Lower lobe of right lung (tissue), 2 donors: ENCODE measurements around the gene SAYSD1. TPM values are rescaled to one million over a fixed set of nuclear protein-coding genes. Genes with fewer than 3 reads are reported as not detected.

Experiments
- ATAC-seq, 2 donors: fragments of 200-7000 bp; cut with Tn5 transposase; one replicate each; pipeline ENCODE4 v1.9.1; 2020 to 2022; ENCODE audit warnings: mild to moderate bottlenecking in 2 of 2, moderate library complexity in 2 of 2
- DNase-seq: peaks from one replicate; pipeline ENCODE4 v3.0.0-alpha.2; 2020
- H3K27ac ChIP-seq: fragments of 200-600 bp; one replicate; pipeline ENCODE4 v1.8.0; 2022
- H3K27me3 ChIP-seq: fragments of 200-600 bp; one replicate; pipeline ENCODE4 v1.8.0; 2022; ENCODE audit warnings: low read depth
- H3K36me3 ChIP-seq: fragments of 200-600 bp; one replicate; pipeline ENCODE4 v1.8.0; 2022; ENCODE audit warnings: mild to moderate bottlenecking
- H3K4me1 ChIP-seq: fragments of 200-600 bp; one replicate; pipeline ENCODE4 v1.8.0; 2022
- H3K4me3 ChIP-seq: fragments of 200-600 bp; one replicate; pipeline ENCODE4 v1.8.0; 2022; ENCODE audit warnings: mild to moderate bottlenecking
- H3K9me3 ChIP-seq: fragments of 200-600 bp; one replicate; pipeline ENCODE4 v1.8.0; 2022
- intact Hi-C: fragments of 100-400 bp; cut with DNase I; formaldehyde crosslinking; loops from one replicate; pipeline ENCODE4 v1.11.0; 2022
- total RNA-seq: library from RNA; stranded (reverse); fragmentation: NEBNext Ultra II Directional; extraction: Animal tissue kit (Norgen Biotek cat#: 25700); gene quantifications from one replicate; pipeline ENCODE4 v1.2.1, GENCODE V29; 2021
- TF ChIP-seq, protein P1 (sequence below): fragments of 200-600 bp; IDR thresholded peaks from one replicate; pipeline ENCODE4 v1.8.0; 2022; ENCODE audit warnings: antibody characterized with exemption, mild to moderate bottlenecking
- donor health status: DM: no; HTN: yes; CAD: no; lungs with severe emphysema.

Gene SAYSD1
- total RNA-seq, 1 donor from 2014 or later = 15.5 TPM

DNA sequence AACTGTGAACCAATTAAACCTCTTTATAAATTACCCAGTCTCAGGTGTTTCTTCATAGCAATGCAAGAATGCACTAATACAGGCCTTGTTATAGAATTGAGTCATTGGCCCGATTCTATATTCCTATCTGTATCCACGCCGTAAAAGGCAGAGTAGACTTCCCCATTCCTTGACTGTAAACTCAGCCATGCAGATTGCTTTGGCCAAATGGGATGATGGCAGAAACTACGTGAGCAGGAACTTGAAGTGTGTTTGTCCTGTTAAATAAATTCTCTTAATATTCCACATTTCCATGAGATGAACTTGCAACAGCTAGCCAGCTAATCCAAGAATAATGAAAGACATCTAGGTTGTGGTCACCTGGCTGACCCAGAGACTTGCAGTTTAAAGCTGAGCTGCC lies 3.9 kb upstream of the SAYSD1 start:
- Histone ChIP-seq H3K27ac (no peak overlapping the region), H3K36me3 (no peaks in the 10 kb centered on the region), H3K9me3 (no peaks in the 10 kb centered on the region), H3K4me3 (no peak overlapping the region), H3K4me1 (peaks cover 13% of the 10 kb centered on the region), H3K27me3 (no peaks in the 10 kb centered on the region)
- no peak for DNase-seq
- intact Hi-C loops = no loop called here
- ATAC-seq = no peak
- TF ChIP-seq, protein P1, sequence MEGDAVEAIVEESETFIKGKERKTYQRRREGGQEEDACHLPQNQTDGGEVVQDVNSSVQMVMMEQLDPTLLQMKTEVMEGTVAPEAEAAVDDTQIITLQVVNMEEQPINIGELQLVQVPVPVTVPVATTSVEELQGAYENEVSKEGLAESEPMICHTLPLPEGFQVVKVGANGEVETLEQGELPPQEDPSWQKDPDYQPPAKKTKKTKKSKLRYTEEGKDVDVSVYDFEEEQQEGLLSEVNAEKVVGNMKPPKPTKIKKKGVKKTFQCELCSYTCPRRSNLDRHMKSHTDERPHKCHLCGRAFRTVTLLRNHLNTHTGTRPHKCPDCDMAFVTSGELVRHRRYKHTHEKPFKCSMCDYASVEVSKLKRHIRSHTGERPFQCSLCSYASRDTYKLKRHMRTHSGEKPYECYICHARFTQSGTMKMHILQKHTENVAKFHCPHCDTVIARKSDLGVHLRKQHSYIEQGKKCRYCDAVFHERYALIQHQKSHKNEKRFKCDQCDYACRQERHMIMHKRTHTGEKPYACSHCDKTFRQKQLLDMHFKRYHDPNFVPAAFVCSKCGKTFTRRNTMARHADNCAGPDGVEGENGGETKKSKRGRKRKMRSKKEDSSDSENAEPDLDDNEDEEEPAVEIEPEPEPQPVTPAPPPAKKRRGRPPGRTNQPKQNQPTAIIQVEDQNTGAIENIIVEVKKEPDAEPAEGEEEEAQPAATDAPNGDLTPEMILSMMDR = no peak

DNA sequence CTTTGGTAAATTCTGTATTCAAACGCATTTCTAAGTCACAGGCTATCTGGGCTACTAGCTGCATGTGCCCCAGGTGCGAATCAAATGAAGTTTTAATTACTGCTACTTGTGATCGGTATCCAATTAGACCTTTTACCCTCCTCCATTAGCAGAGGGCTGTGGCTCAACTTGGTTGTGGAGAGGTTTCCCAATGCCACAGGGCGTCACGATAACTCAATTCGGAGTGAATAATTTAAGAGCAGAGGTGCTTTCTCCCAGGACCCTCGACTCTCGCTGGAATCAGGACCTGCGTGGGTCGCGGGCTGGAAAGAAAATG lies 640 bp downstream of the SAYSD1 start:
- TF ChIP-seq, protein P1 = no peak
- ATAC-seq (peak; percentile 19 to 47), DNase-seq (no peak)
- Histone ChIP-seq H3K36me3 (peaks cover 7% of the 10 kb centered on the region), H3K27me3 (no peaks in the 10 kb centered on the region), H3K4me1 (peaks cover 17% of the 10 kb centered on the region), H3K27ac (peak overlapping the region; percentile 97), H3K9me3 (no peaks in the 10 kb centered on the region), H3K4me3 (peak overlapping the region; percentile 84)
- intact Hi-C loops = no loop called here

DNA sequence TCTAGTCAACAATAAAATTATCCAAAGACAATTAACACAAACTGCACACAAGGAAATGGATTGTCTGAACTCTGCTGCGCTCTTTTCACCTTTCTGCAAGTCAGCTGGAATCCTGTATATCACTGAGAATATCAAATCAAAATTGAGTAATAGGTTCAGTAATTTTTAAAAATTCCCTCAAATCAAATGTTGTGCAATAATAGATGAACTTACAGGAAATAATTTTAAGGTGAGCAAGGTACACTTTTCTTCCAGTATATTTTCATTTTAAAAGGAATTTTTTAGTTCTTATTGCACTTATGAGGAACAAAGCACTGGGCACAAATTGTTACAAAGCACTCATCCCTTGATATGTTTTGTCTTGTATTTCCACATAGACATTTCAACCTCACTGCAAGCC lies 1.2 kb downstream of the SAYSD1 start:
- no peak for DNase-seq
- TF ChIP-seq, protein P1 = no peak
- Histone ChIP-seq H3K9me3 (no peaks in the 10 kb centered on the region), H3K36me3 (peaks cover 12% of the 10 kb centered on the region), H3K4me1 (peaks cover 17% of the 10 kb centered on the region), H3K27ac (no peak overlapping the region), H3K27me3 (no peaks in the 10 kb centered on the region), H3K4me3 (peak overlapping the region; percentile 84)
- intact Hi-C loops = no loop called here
- no peak for ATAC-seq

DNA sequence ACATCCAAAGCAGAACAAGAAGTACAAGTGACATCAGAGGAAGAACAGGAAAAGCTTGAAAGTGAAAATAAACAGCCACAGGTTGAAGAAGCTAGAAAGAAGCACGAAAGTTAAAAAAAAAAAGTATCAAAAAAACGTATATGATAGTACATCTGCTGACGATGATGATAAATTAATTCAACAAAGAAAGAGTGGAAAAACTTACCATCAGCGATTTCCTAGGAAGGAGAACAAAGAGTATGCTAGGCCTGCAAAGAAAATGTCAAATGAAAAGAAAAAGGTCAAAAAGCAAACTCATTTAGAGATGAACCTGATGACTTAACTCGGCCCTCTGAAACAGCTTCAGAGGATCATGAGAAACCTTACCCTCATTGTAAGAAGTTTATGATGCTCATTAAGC lies 3.7 kb downstream of the SAYSD1 start:
- H3K27me3 ChIP-seq = no peaks in the 10 kb centered on the region
- no peak overlapping the region for H3K27ac ChIP-seq
- H3K4me3 ChIP-seq = no peak overlapping the region
- intact Hi-C loops = no loop called here
- no peak for DNase-seq
- no peaks in the 10 kb centered on the region for H3K9me3 ChIP-seq
- H3K36me3 ChIP-seq = peaks cover 12% of the 10 kb centered on the region
- TF ChIP-seq, protein P1 = no peak
- ATAC-seq = no peak
- peaks cover 17% of the 10 kb centered on the region for H3K4me1 ChIP-seq

DNA sequence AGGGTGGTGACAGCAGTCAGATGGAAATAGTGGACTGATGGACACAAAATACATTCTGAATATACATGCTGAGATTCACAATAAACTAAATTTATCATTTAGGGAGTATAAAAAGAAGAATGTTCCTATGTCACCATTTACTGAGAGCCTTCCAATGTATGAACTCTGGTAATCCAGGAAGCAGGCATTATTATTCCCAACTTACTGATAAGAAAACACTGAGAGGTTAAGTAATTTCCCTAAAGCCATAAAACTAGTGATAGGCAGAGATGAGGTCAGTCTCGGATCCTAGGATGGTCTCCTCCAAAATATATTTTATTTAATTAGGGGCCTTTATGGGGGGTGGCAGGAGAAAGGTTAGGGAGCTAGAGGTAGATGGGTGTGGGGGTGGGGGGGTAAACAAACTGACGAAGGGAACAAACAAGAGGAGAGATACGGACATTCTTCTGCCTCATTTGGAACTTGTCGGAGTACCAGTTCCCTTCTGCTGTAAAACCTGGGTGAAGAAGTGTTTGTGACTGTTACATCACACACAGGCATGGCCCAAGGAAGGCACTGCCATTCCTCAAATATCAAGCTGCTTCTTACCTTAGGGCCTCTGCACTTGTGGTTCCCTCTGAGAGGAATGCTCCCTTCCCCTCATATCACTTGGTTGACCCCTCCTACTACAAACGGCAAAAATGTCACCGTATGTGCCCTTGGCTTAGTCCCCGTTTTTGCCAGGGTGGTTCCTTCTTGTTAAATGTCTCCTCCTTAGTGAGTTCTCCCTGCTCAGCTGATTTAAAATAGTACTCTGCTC lies 6.7 kb downstream of the SAYSD1 start:
- H3K4me1 ChIP-seq = peaks cover 9% of the 10 kb centered on the region
- no peak overlapping the region for H3K27ac ChIP-seq
- DNase-seq (no peak), ATAC-seq (no peak)
- no peaks in the 10 kb centered on the region for H3K27me3 ChIP-seq
- H3K9me3 ChIP-seq = no peaks in the 10 kb centered on the region
- intact Hi-C loops = no loop called here
- peaks cover 23% of the 10 kb centered on the region for H3K36me3 ChIP-seq
- no peak overlapping the region for H3K4me3 ChIP-seq
- TF ChIP-seq, protein P1 = no peak
